Ishikawa (cell line): ENCODE measurements around the gene SAG.

Experiments used
- CEBPB ChIP-seq: IDR thresholded peaks from 2 replicates; pipeline ENCODE4 v1.6.1; 2012
- CREB1 ChIP-seq: IDR thresholded peaks from 2 replicates; pipeline ENCODE4 v1.6.1; 2012; ENCODE audit warnings: low read depth
- EGR1 ChIP-seq: IDR thresholded peaks from 2 replicates; pipeline ENCODE4 v1.6.1; 2012
- EP300 ChIP-seq: IDR thresholded peaks from 2 replicates; pipeline ENCODE4 v1.6.1; 2012; ENCODE audit warnings: borderline replicate concordance
- FOXM1 ChIP-seq: IDR thresholded peaks from 2 replicates; pipeline ENCODE4 v1.6.1; 2012; ENCODE audit warnings: low read depth, borderline replicate concordance
- MAX ChIP-seq: IDR thresholded peaks from 2 replicates; pipeline ENCODE4 v1.6.1; 2012
- NFIC ChIP-seq: IDR thresholded peaks from 2 replicates; pipeline ENCODE4 v1.6.1; 2012
- RAD21 ChIP-seq: IDR thresholded peaks from 2 replicates; pipeline ENCODE4 v1.6.1; 2012; ENCODE audit warnings: low read depth
- TAF1 ChIP-seq: IDR thresholded peaks from 2 replicates; pipeline ENCODE4 v1.6.1; 2012; ENCODE audit warnings: low read depth, mild to moderate bottlenecking
- TCF12 ChIP-seq: IDR thresholded peaks from 2 replicates; pipeline ENCODE4 v1.6.1; 2012; ENCODE audit warnings: low read depth
- TEAD4 ChIP-seq: IDR thresholded peaks from 2 replicates; pipeline ENCODE4 v1.6.1; 2012
- USF1 ChIP-seq: IDR thresholded peaks from 2 replicates; pipeline ENCODE4 v1.6.1; 2012
- YY1 ChIP-seq: IDR thresholded peaks from 2 replicates; pipeline ENCODE4 v1.6.1; 2012; ENCODE audit warnings: low read depth
- ZBTB7A ChIP-seq: IDR thresholded peaks from 2 replicates; pipeline ENCODE4 v1.6.1; 2012; ENCODE audit warnings: low read depth
- TF ChIP-seq, protein P1 (sequence below): IDR thresholded peaks from 2 replicates; pipeline ENCODE4 v1.6.1; 2012; ENCODE audit warnings: low read depth, mild to moderate bottlenecking

SAG gene

DNA sequence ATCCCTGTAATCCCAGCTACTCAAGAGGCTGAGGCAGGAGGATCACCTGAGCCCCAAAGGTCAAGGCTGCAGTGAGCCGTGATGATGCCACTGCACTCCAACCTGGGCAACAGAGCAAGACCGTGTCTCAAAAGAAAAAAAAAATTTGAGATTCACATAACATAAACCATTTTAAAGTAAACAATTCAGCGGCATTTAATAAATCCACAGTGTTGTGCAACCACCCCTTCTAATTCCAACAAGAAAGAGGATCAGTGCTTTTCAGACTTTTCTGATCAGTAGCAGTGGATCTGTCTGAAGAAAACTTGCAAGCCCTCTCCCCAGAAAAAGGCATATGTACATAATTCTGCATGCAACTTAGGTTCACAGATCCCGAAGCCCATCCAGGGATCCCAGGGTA, 7.2 kb upstream of the SAG start:
- TF ChIP-seq FOXM1, result no peak
- TF ChIP-seq TEAD4, result no peak
- TF ChIP-seq, protein P1, sequence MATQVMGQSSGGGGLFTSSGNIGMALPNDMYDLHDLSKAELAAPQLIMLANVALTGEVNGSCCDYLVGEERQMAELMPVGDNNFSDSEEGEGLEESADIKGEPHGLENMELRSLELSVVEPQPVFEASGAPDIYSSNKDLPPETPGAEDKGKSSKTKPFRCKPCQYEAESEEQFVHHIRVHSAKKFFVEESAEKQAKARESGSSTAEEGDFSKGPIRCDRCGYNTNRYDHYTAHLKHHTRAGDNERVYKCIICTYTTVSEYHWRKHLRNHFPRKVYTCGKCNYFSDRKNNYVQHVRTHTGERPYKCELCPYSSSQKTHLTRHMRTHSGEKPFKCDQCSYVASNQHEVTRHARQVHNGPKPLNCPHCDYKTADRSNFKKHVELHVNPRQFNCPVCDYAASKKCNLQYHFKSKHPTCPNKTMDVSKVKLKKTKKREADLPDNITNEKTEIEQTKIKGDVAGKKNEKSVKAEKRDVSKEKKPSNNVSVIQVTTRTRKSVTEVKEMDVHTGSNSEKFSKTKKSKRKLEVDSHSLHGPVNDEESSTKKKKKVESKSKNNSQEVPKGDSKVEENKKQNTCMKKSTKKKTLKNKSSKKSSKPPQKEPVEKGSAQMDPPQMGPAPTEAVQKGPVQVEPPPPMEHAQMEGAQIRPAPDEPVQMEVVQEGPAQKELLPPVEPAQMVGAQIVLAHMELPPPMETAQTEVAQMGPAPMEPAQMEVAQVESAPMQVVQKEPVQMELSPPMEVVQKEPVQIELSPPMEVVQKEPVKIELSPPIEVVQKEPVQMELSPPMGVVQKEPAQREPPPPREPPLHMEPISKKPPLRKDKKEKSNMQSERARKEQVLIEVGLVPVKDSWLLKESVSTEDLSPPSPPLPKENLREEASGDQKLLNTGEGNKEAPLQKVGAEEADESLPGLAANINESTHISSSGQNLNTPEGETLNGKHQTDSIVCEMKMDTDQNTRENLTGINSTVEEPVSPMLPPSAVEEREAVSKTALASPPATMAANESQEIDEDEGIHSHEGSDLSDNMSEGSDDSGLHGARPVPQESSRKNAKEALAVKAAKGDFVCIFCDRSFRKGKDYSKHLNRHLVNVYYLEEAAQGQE, result no peak
- no peak for TF ChIP-seq NFIC
- no peak for TF ChIP-seq ZBTB7A
- TF ChIP-seq RAD21, result no peak
- TF ChIP-seq EP300, result no peak
- no peak for TF ChIP-seq YY1
- no peak for TF ChIP-seq MAX
- TF ChIP-seq TCF12, result no peak
- TF ChIP-seq CREB1, result no peak
- TF ChIP-seq EGR1, result no peak
- no peak for TF ChIP-seq USF1
- TF ChIP-seq CEBPB, result no peak
- TF ChIP-seq TAF1, result no peak

GRCh38 chr2:233301248-233301647, 6.4 kb upstream of the SAG start:
- no peak for TF ChIP-seq ZBTB7A
- TF ChIP-seq CEBPB, result no peak

DNA sequence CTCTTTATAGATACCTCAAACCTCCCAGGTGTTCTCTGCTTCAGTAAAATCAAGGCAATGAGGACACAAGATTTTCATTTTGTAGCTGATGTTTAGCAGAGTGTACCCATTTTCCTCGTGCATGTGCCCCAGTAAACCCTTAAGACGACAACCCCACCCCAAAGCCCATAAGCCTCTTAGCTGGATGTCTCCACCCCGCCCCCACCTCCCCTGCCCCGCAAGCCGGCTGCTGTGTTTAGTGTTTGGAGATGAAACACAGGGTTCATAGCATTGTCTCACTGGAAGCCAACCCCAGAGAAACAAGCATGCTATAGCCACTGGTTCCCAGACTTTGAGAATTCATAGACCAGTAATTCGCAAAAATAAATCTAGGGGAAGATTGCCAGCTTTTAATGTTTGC, 5.8 kb upstream of the SAG start:
- no peak for TF ChIP-seq CEBPB

DNA sequence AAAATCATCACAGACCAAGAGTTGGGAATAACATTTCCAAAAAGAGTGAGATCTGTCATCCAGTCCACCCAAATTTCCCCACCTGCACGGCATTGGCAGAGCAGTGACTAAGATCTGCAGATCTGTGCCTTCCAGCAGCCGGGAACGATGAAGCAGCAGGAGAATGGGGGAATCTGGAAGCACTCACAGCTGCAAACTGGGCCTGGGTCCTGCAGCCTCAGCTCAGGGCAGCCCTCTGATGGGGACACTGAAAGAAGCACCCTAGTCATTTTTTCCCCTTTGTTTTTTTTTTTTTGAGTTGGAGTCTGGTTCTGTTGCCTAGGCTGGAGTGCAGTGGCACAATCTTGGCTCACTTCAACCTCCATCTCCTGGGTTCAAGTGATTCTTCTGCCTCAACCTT, 4.4 kb upstream of the SAG start:
- TF ChIP-seq ZBTB7A, result no peak
- TF ChIP-seq RAD21, result 0 out of 2 replicates have a peak, but pooled peaks have one; percentile 5

DNA sequence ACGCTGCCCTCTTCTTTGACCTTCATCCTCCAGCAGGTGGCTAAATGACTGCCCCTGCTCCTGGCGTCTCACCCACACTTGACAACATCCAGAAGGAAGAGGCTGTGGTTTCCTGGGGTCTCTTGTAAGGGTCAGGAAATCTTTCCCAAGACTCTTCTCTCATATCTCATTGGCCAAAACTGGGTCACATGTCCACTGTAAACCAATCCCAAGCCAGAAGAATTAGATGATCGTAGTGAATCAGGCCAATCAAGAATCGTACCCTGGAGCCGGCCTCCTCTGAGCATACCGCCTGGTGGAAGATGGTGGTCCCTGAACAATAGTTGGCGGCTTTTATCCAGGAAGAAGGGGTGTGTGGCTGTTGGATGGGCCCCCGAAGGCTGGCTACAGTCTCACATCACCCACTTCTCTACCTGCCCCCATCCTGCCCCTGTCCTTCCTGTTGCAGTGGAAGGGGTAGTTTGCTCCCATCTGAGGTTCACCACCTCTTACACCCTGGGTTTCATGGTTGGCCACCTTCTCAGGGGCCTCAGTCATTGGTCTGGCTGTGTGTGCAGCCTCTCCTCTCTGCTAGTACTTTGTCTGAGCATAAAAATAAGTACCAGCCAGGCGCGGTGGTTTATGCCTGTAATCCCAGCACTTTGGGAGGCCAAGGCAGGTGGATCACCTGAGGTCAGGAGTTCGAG, 3.8 kb downstream of the SAG start:
- TF ChIP-seq CREB1, result no peak
- peak; percentile 51; the same call in 1 of the 2 replicates for TF ChIP-seq USF1
- TF ChIP-seq MAX, result no peak
- TF ChIP-seq RAD21, result no peak

DNA sequence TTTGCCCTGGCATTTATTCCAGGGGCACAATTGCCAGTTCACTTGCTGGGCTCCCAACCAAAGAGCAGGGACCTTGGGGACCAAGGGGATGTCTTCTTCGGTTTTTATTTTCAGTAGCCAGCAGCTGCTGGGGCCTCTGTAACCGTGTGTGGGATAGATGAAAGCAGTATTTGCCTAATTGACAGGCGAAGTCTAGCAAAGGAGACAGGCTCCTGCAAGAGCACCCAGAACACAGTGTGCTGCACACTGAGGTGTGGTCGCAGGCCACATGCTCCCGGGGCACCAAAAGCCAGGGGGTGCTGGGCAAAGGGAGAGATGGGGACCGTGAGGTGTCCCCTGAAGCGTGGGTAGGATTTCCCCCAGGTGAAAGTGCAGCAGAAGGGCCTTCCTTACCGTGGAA, 5.3 kb downstream of the SAG start:
- TF ChIP-seq, protein P1, result no peak
- TF ChIP-seq MAX (no peak), NFIC (no peak), TEAD4 (no peak), EP300 (no peak), CREB1 (no peak), FOXM1 (no peak), EGR1 (no peak)

GRCh38 chr2:233314180-233314925, 6.7 kb downstream of the SAG start:
- TF ChIP-seq EGR1, result no peak
- no peak for TF ChIP-seq MAX
- TF ChIP-seq CREB1, result no peak
- no peak for TF ChIP-seq NFIC
- no peak for TF ChIP-seq ZBTB7A
- TF ChIP-seq RAD21, result no peak
